SW 1271 (cell line): ENCODE results near the gene CELSR3.

Experiments
- DNase-seq, 2 experiments: peaks; one replicate each; lab custom pipeline; 2025; lab: John Stamatoyannopoulos, UW

Gene CELSR3

DNA sequence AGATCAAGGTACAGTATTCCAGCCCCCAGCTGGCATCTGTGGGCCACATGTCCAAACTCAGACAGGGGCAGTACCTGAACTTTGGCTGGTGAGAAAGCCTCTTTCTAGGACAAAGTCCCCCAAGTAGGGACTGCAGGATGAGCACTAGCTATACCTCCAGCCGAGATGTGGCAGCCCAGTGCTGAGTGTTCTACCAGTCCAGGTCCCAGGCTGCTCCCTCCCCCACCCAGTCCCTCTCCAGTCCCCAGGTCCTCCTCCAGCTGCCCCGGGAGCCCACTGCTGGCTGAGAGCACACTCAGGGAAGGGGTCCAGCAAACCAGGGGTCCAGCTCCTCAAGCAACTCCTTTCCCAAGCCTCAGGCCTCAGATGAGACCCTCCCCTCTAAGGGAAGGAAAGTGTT, 28.9 kb downstream of the CELSR3 start:
- no peak for DNase-seq

DNA sequence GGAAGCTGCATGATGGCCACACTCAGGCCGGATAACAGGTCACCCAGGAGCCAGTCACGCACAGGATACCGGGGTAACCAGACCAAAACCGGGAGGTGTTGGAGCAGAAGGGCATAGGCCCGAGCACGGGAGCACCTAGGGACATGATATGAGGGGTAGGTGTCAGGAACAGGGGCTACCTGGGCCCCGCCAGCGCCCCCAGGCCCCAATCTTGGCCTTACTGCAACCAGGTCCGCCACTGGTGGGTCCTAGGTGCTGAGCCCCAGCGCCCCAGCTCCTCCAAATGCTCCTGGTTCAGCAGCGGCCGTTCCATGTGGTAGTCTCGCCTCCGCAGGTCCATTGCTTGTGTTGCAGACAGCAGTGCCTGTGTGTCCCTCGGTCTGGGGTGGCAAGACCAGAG, 29.4 kb downstream of the CELSR3 start:
- DNase-seq, result no peak

DNA sequence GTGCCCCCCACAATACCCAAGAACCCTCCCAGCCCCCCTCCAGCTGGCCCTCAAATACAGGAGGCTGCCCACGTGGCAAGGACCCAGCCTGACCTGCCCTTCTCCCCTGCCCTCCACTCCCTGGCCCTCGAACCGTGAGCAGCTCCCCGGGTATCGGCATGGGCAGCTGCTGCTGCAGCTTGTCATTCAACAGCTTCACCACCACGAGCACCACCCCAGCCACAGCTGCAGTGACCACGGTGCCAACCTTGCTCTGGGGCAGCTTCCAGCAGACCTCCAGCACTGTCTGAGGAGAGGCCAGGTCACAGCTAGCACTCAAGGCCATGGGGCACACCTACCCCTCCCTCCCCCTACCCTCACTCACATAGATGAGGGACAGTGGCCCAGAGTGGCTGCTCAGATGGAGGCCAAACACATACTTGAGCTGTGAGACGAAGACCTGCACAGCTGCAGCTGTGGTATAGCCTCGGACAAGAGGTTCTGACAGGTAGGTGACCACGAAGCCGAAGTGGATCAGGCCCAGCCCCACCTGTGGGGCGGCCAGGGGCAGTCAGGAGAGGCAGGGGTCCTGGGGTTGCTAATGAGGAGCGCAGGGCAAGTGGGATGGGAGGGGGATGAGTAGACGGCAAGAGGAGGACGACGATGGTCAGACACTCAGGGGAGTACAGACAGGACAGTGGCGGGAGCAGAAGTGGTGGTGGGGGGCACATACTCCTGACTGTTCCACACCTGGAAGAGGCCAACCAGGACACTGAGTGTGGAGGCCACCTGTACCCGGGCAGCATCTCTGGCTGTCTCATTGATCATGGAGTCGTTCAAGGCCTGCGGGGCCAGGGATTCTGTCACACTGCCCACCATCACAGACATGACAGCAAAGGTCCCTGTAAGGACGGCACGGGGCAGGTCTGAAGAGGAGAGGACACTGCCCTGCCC, 30.9 kb downstream of the CELSR3 start:
- no peak for DNase-seq

DNA sequence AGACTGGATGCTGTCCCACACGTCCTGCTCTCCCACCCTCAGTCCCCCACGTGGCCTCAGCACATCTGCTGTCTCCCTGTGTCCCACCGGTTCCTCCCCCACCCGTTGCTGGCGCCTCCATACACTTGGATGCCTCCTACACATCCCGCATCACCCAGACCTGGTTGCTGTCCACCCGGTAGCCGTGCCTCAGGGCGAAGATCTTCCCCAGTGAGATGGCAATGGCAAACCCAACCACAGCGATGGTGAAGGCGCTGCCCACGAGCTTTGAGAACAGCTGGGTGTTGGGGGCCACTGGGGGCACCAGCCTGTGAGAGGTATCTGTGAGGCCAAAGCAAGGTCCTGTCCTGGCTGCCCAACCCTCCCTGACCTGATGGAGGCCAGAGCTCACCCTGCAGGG, 31.9 kb downstream of the CELSR3 start:
- no peak for DNase-seq

DNA sequence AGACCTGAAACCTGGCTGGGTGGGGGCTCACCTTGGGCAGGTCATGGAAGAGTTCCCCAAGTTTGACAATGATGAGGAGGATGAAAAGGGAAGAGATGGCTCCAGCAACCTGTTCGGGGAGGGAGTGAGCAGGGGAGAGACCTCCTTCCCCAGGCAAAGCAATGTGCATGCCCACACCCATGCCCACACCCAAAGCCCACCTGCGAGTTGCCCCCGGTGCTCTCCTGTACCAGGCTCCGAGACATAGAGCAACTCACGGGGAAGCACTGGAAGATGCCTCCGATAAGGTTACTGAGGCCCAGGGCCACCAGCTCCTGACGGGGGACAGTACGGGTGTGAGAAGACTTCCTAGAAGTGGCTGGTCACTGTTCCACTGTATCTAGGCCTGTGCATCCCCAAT, 32.3 kb downstream of the CELSR3 start:
- no peak for DNase-seq

DNA sequence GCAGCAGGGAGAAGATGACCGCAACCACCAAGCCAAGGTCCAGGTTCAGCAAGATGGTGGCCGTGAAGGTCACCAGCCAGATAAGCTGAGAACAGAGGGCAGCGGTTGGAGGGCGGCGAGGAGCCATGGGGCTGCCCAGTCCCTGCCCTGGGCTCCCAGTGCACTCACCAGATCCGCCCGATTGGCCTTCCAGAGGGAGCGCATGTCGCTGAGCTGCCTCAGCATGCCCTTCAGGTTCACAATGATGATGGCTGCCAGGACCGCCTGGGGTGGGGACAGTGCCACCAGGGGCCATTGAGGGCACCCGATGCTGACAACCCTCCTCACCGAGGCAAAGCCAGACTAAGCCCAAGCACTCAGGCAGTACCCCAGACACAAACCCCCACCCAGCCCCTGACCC, 32.8 kb downstream of the CELSR3 start:
- DNase-seq, result no peak

DNA sequence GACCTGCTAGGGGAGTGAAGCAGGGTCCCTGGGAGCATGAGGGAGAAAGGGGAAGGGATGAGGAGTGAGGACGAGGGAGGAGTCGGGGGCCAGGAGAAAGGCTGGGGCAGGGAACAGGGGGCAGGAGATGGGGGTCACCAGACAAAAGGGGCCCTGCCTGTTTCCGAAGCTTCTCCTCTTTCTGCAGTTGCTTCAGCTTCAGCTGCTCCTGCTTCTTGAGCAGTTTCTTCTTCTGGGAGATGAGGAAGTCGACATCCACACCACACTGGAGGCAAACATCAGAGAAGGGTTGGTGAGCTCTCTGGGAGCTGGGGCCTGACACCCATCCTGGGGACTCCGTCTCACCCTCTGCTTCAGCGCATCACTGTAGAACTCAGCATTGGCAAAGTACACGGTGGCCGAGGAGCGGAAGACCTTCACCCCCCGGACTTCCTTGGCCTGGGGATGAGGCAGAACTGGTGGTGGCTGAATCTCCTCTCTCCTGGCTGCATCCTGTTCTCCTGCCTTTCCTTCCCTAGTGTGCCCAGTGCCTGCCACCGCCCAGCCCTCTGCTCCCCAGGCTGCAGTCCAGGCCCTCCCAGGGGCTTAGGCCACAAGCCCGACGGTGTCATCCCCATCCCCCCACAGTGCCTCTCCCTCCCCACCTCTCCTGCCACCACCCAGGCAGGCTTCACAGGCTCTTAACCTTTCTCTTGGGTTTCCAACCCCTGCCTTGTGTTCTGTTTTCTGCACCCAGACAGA, 34.2 kb downstream of the CELSR3 start:
- no peak for DNase-seq

DNA sequence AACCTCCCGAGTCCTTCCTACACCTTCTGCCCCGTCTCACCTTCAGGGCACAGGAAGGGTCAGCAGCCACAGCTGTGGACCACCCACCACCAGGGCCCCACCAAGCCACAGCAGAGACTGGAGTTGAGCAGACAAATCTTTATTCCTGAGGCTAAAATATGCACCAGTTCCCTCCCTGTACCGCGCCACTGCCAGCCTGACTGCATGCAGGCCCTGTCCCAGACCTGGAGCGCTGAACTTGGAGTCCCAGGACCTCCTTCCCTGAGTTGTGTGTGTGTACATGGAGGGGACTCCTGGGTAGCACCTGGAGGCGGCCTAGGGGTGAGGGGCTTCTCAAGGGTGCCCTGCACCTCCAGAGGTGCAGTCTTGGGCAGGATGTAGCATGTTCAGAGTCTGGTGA, 37.1 kb downstream of the CELSR3 start:
- DNase-seq, result no peak

DNA sequence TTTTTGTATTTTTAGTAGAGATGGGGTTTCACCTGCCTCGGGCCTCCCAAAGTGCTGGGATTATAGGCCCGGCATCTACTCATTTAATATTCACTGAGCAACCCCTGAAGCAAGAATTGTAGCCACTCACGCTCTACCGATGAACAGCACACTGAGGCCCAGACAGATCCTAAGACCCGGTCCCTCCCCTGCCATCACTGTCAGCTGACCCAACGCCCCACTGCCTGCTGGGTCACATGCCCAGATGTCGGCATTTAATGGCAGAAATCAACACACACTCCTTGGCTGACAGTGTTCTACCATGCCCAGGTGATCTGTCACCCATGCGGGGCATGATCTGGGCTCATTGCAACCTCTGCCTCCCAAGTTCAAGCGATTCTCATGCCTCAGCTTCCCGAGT, 37.9 kb downstream of the CELSR3 start:
- no peak for DNase-seq

DNA sequence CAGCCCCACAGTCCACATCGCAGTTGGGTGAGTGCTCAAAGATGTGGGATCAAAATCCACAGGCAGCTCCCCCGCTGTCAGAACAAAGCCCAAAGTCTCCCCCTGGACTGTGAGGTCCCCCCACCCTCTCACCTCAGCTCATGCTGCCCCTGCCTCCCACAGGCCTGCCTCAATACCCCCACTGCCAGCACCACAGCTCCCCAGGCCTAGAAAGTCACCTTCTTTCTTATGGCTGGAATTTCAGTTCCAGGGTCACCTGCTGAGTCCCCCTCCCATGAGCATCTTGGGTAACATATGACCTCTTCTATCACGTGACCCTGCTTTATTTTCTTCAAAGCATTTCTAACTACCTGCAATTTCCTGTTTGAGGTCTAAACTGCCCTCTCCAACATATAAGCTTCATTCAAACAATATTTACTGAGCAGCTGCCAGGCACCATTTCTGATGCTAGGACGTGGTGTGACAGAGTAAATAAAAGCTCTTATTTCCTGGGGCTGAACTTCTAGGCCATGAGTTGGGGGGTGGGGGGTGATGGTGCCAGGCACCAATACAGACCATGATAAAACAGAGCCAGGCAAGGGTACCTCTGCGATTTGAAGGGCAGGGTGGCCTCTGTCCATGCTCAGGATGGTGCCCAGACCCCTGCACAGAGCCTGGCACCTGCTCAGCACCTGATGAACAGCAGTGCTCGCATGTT, 38.7 kb downstream of the CELSR3 start:
- DNase-seq, result no peak

DNA sequence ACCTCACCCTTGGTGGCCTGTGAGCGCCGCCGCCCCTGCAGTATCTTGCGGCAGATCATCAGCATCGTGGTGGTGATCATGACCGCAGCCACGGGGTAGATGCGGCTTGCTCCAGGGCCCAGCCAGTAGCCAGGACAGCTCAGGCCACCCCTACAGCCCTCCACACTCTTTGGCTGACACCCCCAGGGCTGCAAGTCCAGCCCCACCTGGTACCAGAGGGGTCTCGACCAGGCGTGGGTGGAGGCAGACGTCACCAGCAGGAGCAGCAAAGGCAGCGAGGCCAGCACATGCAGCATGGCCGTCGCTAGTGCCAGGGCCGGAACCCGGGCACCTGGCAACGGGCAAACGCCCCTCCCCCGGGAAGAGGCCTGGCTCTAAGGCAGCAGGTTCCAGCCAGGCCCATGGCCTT, 41.2 kb downstream of the CELSR3 start, which contains the start of gene TMEM89:
TMEM89 (minus strand) TSS at position 309 of the 409 bp plus-strand sequence; CDS start at position 296, 13 bp downstream.
- no peak for DNase-seq

DNA sequence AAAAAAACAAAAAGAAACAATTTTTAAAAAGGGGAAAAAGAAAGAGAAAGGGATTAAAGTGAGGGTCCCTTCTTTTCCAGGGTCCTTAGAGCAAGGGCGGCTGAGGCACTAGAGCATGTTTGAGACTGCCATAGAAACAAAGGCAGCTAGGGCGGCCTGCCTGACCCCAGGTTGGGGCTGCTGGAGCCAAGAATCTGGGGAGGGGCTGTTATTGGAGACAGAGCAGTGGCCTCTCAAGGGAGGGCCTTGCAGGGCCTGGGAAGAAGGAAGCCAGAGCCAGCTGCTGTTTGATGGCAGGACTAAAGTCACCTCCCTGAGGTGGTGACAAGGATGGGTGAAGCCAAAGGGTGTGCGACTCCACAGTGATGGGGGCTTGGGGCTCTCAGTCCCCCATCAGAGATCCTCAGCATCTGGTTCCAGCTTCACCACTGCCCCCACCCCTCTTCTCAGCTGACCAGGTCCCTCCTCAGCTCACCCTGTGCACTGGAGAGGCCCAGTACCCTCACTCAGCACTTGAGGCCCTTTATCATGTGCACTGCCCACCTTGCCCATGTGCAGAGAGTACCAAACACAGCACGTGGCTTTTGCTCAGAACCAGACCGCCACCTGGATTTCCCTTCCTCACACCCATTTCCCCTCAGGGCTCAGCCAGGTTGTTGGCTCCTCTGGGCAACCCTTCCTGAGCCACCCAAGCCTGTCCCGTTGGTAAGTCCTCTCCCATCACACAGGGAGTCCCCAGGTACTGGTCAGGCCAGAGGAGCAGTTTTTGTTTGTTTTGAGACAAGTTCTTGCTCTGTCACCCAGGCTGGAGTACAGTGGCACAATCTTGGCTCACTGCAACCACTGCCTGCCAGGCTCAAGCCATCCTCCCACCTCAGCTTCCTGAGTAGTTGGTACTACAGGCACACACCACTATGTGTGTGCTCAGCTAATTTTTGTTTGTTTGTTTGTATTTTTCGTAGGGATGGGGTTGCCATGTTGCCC, 42.9 kb downstream of the CELSR3 start:
- DNase-seq, result no peak

DNA sequence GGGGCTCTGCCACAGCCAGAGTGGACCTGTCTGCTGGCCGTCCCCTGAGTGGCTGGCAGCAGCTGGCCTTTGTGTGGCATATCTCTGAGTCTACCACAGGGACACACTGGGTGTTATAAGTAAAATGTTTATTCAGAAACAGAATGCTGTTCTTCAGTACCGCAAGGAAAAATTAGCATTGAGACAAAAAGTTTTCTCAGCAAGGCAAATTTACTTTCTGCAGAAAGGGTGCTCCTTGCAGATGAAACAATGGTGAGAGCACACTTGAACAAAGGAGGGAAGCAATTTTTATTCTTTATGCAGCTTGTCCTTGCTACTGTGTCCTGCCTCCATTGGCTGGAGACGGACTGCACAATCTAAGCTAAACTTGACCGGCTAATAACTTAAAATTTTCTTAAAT, 45.1 kb downstream of the CELSR3 start:
- DNase-seq, result no peak

DNA sequence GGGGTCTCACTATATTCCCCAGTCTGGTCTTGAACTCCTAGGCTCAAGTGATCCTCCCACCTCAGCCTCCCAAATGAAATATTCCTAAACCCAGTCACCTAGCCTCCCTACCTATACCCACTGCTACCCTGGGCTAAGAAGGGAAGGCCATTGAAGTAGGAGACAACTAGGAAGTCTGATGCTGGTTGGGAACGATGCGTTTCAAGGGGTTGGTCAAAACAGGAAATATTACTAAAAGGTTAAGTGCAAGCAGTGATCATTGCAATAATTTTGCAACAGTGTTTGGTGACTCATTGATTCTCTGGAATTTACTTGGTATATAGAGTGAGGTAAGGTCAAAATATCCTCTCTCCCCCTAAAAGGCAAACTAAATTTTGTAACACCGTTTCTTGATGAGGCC, 48.6 kb downstream of the CELSR3 start:
- no peak for DNase-seq

DNA sequence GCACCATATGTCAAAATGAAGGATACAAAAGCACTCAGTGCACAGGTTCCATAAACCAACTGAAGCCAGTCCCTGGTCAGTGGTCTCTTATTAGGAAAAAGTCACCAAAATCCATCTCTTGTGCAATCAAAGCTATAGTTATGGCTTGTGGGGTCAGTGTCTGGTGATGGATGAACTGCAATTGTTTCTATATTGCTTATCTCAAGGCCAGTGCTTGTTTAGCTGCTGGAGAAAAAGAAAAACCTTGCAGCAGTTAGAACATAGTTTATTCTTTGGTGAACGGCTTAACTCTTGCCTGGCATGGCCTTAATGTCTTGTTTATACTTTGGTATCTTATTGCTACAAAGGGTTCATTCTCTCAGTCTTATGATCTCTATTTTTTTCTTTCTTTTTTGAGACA, 50.4 kb downstream of the CELSR3 start:
- DNase-seq, result no peak

DNA sequence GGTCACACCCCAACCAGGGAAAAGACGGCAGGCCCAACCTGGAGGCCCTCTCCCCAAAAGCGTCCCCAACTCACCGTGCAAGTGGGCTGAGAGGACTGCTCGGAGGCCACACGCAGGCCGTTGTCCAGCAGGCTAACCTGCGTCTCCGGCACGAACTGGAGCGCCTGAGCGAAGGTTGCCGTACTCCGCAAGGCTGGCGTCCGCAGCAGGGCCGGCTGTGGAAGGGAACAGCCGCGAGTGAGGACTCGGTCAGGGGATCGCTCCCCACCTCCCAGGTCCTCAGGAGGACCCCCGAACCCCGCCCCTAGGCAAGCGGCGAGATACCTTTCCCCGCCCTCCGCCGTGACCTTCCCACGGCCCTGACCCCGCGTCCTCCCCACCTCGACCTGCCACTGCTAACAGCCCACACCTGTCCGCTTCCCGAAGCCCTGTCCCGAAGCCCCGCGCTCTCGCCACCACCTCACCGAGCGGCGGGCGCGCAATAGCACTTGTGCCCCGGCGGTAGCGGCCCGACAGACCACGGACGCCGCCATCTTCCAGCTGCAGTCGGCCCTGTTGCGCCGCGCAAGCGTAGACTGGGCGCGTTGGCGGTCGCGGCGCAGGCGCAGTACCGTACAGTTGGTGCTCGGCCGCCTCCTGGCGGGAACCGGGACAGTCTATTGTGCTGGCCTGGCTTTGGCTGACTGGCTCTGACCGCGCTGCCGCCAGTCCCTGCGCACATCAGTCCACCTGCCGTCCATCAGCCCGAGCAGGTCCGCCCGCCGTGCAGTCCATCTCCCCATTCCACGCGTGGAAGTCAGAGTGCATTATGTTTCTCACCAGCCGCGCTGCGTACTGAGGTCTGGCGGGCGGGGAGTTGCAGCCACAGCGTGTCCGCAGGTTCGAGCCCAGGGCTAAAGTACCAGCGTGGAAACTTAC, 53.3 kb downstream of the CELSR3 start, which contains the start of gene UQCRC1:
UQCRC1 (minus strand) TSS at position 559 of the 918 bp plus-strand sequence; CDS start at position 533, 26 bp downstream.
- peak; percentile 24 to 84 for DNase-seq

DNA sequence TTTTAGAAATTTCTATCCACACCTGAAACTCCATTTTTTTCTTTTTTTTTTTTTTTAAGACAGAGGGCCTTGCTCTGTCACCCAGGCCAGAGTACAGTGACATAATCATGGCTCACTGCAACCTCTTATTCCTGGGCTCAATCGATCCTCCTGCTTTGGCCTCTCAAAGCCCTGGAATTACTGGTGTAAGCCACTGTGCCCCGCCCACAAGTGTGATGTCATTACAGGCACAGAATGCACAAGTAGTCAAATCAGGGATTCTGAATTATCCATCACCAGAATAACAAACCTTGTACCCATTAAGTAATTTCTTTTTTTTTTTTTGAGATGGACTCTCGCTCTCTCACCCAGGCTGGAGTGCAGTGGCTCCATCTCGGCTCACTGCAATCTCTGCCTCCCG, 55.2 kb downstream of the CELSR3 start:
- no peak for DNase-seq

DNA sequence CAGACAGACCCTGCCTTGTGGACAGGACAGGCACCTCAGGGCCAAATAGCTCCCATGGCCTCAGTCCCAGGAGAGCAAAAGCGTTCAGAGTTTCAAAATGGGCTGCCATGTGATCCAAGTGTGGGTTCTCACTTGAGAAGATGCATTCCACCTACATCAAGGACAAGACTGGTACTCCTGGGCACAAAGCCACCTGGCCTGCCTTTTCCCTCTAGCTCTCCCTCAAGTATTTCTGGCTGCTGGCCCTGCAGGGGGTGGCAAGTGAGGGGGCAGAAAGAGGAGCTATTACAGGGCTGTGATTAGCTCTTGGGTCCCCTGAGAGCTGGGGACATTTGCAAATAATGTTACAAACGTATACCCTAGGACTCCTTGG, 61.1 kb downstream of the CELSR3 start:
- DNase-seq, result no peak

DNA sequence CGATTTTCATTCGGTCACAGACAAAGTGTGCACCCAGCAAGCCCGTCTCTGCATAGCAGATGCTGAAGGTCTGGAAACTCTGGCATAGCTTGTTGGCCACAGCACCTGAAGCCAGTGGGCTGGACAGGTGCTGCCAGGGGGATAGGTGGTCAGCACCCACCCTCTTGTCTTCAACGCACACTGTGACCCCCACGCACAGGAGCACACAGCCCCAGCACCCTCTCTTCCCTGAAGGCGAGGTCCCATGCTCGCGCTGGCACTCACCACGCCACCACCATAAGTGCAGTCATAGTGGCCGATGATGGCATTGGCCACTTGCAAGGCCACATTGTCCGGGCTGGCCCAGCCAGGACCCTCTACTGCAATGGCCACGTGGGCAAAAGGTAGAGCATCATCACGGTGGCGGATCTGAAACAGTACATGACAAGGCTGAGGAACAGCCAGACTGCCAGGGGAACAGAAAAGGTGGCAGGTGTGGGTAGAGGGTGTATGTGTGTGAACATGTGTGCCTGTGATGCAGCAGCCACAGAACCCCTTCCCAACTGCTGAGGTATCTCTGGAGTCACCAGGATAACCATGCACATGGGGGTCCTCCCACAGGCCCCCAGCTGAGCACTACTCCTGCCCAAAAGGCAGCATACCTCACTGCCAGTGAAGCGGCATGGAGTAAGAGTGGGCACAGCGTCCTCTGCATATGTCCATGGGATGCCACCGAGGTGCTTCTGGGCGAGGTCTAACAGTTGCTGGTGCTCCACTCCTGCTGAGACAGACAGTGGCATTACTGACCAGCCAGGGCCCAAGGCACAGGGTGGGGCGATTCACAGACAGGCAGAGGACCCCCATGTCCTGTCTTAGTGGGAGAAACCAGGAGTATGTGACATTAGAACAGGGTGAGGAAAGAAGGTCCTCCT, 61.7 kb downstream of the CELSR3 start:
- no peak for DNase-seq
